ENCODE data around the gene NDUFA7.
"Not testable (repeated sequence)": the region's sequence is repeated elsewhere in the genome, so short reads cannot be mapped to it uniquely, and the experiment has no call there.

NDUFA7 gene

DNA sequence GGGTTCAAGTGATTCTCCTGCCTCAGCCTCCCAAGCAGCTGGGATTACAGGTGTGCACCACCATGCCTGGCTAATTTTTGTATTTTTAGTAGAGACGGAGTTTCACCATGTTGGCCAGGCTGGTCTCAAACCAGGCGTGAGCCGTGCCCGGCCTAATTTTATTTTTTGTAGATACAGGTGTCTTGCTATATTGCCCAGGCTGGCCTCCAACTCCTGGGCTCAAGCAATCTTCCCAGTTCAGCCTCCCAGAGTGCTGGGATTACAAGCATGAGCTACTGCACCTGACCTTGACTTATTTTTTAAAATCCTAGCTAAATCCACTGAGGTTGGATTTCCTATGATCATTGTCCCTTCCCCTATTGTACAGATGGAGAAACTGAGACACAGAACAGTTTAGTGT is 20.3 kb upstream of the NDUFA7 start:
- DNase-seq = not testable (repeated sequence)

GRCh38 chr19:8340341-8341096 is 19.3 kb upstream of the NDUFA7 start:
- no peak for DNase-seq

DNA sequence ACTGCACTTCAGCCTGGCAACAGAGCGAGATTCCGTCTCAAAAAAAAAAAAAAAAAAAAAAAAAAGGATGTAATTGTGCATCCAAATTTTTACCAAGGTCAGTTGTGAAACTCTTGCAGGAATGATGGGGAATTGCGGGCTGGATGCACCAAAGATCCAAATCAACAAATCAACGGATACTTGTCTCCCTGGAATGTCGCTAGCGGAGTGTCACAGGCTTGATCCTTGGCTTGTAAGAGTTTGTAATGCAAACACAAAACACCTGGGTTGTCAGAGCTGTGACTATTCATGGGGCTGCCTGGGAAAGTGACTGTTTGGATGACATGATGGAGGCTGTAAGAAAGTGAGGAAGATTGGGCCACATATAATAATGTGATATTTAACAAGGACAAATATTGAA is 17.7 kb upstream of the NDUFA7 start:
- no peak for DNase-seq

DNA sequence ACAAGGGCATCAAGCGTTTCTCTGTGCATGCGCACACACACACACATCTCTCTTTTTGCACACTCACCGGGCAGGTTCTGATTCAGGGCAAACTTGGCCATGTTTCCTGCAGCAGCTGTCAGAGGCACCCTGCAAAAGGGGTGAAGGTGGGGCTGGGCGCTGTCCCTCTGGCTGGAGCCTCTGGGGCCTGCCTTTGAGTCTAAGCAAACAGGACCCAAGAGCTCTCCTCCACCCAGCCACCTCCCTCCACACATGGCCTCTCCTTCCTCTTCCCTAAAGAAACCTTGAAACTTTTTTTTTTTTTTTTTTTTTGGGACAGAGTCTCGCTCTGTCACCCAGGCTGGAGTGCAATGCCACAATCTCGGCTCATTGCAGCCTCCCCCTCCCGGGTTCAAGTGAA is 16.6 kb upstream of the NDUFA7 start:
- DNase-seq = no peak

DNA sequence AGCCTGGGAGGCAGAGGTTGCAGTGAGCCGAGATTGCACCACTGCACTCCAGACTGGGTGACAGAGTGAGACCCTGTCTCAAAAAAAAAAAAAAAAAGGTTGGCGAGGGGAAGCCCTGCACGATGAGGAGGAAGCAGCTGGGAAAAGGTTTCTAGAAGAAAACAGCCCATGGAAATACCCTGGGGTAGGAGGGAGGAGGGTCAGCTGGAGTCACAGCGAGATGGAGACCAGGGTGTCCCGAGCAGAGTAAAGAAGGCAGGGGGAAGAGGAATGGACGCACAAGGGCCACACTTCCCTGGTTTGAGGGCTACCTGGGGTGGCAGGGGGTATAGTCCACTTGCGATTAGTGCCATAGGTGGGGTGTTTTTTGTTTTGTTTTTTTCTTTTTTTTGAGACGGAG is 15.5 kb upstream of the NDUFA7 start:
- no peak for DNase-seq

DNA sequence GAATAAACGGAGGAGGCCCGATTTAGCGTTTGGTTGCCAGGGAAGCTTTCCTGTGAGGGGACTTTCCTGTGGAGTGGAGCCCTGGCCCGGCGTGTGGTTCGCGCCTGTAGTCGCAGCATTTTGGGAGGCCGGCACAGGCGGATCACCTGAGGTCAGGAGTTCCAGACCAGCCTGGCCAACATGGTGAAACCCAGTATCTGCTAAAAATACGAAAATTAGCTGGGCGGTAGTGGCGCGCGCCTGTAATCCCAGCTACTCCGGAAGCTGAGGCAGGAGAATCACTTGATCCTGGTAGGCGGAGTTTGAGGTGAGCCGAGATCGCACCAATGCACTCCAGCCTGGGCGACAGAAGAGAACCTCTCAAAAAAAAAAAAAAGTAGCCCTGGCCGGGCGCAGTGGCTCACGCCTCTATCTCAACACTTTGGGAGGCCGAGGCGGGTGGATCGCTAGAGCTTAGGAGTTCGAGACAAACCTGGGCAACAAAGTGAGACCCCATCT is 14.9 kb upstream of the NDUFA7 start:
- peak; percentile 46 for DNase-seq

DNA sequence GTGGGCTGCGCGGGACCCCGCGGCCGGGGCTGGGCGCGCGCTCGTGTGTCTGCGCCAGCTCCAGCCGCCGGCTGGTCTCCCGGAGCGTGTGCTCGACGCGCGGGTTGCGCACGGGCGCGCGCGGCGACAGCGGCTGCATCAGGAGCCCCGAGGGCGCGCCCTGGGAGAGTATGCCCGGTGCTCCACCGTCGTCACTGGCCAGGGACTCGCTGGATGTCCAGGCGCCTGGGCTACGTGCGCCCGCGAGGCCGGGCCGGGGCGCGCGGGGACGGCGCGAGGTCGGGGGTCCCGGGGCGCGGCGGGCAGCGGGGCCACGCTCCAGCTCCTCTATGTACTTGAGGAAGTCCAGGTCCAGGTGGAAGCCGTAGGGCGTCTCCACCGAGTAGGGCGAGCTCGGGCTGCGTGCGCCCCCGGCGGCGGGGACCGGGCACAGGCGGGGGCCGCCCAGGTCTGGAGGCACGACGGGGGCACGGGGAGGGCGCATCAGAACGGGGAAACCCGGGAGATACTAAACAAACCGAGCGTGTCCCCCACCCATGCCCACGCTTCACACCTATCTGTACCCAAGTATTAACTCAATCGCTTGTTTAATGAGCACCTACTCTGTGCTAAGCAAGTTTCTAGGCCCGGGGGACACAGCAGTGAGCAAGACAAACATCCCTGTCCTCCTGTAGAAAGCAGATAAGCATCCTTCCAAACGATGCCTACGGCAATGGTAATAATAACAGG is 14.3 kb upstream of the NDUFA7 start:
- DNase-seq = no peak

DNA sequence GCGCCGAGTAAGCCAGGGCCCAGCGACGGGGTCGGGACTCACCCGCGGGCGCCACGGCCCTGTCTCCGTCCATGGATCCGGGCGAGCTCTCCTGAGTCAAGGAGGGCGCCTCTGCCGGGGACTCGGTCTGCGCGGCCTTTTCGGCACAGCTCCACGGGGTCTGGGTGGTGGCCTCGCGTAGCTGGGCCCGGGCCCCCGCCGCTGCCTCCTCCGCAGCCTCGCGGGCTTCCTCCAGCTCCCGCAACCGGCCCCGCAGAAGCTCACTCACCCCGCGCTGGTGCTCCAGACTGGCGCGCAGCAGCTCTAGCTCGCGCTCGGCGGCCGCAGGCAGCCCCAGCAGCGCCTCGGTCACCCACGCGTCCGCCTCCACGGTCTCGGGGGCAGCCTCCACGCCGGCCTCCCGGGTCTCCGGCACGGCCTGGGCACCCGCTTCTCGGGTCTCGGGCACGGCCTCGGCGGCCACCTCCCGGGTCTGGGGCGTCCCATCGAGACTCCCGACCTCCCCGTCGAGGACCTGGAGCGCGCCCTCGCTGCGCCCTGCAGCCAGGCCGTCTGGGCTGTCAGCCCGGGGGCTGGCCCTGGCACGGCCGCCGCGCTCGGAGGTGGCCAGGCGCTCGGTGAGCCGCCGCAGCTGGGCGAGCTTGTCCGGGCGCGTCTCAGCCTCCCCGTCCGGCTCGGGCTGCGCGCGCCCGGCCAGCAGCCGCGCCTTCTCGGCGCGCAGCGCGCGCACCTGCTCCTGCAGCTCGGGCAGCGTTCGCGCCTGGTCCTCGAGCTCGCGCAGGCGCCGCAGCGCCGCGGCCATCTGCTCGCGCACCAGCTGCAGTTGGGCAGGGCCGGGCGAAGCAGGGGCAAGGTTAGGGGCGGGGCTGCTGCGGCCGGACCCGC is 13.5 kb upstream of the NDUFA7 start:
- peak; percentile 45 for DNase-seq

DNA sequence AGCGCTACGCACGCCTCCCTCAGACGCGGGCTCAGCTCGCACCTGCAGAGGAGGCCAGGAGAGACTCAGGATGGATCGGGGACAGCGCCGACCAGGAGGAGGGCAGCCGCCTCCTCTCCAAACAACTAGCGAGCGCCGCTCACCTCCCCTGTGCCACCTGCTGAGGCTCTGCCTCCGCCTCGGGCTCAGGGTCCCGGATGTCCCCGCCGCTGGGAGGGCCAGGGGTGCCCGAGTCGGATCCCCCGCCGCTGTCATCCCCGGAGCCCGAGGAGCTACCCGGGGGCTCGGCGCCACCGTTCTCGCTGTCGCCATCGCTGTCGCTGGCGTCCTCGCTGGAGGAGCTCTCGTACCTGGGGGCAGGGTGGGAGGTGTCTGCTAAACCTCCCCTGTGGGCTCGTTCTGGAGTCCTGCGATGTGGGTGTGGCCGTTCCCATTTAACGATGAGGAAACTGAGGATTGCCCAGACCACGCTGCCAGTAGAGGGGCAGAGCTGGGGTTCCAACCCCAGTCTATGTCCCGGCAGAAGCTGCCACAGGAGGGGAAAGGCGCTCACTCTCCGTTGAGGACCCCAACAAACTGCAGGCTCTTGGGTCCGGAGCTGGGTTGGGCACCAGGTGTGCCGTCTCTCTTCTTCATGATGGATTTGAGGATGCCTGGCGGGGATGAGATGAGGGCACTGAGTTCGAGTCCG is 12.7 kb upstream of the NDUFA7 start:
- DNase-seq = peak; percentile 27

- DNase-seq = no peak
Measured at GRCh38 chr19:8332976-8333766, 12.0 kb upstream of the NDUFA7 start.

DNA sequence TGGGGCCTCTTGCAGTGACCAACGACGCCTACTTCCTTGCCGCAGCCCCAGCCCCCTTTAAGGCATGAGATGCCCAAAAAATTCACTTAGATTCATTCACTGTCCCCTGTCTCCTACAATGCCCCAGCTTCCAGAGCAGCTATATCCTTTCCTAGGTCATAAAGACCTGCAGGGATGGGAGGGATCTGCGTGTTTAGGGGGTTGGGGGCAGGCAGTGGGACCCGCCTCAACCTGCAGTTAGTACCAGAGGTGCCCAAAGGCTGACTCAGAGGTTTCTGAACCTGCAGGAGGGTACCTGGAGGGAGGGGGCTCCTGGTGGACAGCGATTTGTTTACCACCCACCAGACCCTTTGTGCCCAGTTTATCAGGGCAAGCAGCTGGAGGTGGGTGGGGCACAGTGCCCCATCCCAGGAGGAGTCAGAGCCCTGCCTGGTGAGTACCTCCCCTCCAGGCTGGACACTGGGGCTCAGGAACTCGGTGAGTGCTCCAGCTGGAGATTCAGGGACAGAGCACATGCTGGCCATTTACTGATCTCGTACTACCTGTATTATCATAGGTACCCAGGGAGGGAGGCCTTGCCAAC is 10.2 kb upstream of the NDUFA7 start:
- DNase-seq = no peak

- DNase-seq = no peak
Measured at GRCh38 chr19:8329996-8330395, 8.8 kb upstream of the NDUFA7 start.

GRCh38 chr19:8325454-8325853 is 4.3 kb upstream of the NDUFA7 start:
- no peak for DNase-seq

GRCh38 chr19:8324186-8325050 is 3.2 kb upstream of the NDUFA7 start:
- no peak for DNase-seq

DNA sequence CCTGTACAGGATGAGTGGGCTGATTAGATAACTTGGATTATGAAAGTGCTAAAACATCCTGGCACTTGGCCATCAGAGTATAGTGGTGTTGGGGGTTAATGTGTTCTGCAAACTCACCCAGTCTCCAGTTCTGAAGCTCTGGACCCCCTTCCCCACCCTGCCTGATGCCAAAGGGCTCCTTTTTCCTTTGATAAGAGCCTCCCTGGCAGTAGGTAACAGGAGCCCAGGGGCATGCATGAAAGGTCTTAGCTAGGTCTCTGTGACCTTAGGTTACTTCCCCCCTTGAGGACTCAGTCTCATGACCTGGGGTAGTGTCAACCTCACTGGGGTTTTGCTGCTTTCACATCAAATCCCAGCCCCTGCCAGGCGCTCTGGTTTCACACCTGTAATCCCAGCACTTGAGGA is 2.6 kb upstream of the NDUFA7 start:
- no peak for DNase-seq

DNA sequence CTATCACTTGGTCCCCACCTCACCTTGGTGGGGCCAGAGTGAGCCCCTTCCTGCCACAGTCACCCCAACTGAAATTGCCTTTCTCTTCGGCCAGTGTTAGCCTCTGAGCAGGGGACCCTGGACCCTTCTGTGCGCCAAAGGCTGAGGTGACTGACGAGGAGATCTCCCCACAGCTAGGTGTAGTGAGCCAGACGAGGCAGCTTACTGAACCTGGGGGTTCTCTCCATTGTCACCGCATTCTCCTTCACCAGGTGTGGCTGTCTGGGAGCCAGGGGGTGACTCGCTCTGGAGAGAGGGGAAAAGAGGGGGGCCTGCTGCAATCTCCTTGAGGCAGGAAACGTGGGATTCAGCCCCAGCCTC is 1.4 kb upstream of the NDUFA7 start:
- DNase-seq = no peak

GRCh38 chr19:8321986-8322637 is 937 bp upstream of the NDUFA7 start:
- DNase-seq = no peak

- no peak for DNase-seq
Measured at GRCh38 chr19:8320564-8321066, 560 bp downstream of the NDUFA7 start.

DNA sequence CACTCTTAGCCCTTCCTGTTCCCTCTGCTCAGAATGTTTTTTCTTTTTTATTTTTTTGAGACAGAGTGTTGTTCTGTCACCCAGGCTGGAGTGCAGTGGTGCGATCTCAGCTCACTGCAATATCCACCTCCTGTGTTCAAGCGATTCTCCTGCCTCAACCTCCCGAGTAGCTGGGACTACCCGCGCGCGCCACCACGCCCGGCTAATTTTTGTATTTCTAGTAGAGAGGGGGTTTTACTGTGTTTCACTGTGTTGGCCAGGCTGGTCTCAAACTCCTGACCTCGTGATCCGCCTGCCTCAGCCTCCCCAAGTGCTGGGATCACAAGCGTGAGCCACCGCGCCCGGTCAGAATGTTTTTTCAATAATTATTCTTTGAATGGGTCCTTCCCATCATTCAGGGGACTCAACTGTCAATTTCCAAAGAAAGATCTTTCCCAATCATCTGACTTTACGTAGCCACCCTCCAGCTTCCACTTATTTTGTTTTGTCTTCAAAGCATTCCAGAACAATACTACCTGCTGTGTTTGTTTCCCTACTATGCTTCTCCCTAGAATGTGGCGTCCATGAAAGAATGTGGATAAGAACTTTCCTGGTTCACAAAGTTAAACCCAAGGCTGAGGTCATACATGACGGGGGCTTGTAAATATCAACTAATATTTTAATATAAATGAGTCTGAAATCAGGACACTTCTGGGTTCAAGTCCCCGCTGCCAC is 1.2 kb downstream of the NDUFA7 start:
- no peak for DNase-seq

Data from DMS79 treated with DMSO at 0.1 percent for 48 hours (cell line).